Uterus (tissue), 4 donors: Measurements from ENCODE around the gene TASP1. TPM values are rescaled to one million over a fixed set of nuclear protein-coding genes. Genes with fewer than 3 reads are reported as not detected.
A peak's percentile ranks its signal among the peaks of the same experiment; 100 is the strongest.

Source experiments
- DNase-seq, 2 donors: peaks; one replicate each; pipeline ENCODE4 v3.0.0-alpha.2; 2019 to 2020
- H3K27ac ChIP-seq, 2 donors: fragments of 200-600 bp; sonication (generic); 1 replicate in 1 of 2; 2 replicates in 1 of 2; pipeline ENCODE4 v1.5.1; 2016 to 2018
- H3K27me3 ChIP-seq, 2 donors: fragments of 200-600 bp; sonication (generic); one replicate each; pipeline ENCODE4 v1.5.1; 2018 to 2019; ENCODE audit warnings: control low read depth in 1 of 2
- H3K36me3 ChIP-seq, 2 donors: fragments of 200-600 bp; sonication (generic); one replicate each; pipeline ENCODE4 v1.5.1; 2019; ENCODE audit warnings: control low read depth in 1 of 2
- H3K4me1 ChIP-seq, 2 donors: fragments of 200-600 bp; sonication (generic); one replicate each; pipeline ENCODE4 v1.5.1; 2018 to 2019; ENCODE audit warnings: control low read depth in 1 of 2
- H3K4me3 ChIP-seq, 2 donors: fragments of 200-600 bp; sonication (generic); 1 replicate in 1 of 2; 2 replicates in 1 of 2; pipeline ENCODE4 v1.5.1; 2018 to 2019; ENCODE audit warnings: mild to moderate bottlenecking in 1 of 2
- H3K9me3 ChIP-seq, 2 donors: fragments of 200-600 bp; sonication (generic); one replicate each; pipeline ENCODE4 v1.5.1; 2019; ENCODE audit warnings: control low read depth in 1 of 2
- POLR2A ChIP-seq, 2 donors: fragments of 450-650 bp; IDR thresholded peaks; one replicate each; pipeline ENCODE4 v1.6.1; 2016; ENCODE audit warnings: antibody characterized with exemption in 2 of 2, mild to moderate bottlenecking in 1 of 2, moderate library complexity in 1 of 2
- intact Hi-C: fragments of 100-400 bp; cut with DNase I; formaldehyde crosslinking; loops from one replicate; pipeline ENCODE4 v1.15.1; 2023; ENCODE audit warnings: low total_unique reads
- total RNA-seq, 4 donors: library from RNA; depleted of rRNA in 3 of 4; stranded (reverse); fragments of >200 nt in 3 of 4; gene quantifications; one replicate each; pipeline versions ENCODE4 v1.1.0 to v1.2.4, GENCODE V29; 2014 to 2023
- TF ChIP-seq, protein P1 (sequence below), 4 experiments: fragments of 200-600 bp in 2 of 4; fragments of 450-650 bp in 2 of 4; sonication (generic) in 2 of 4; IDR thresholded peaks; one replicate each; pipeline ENCODE4 v1.5.1; 2016 to 2019; ENCODE audit warnings: antibody characterized with exemption in 4 of 4, mild to moderate bottlenecking in 2 of 4, moderate library complexity in 1 of 4
- donor health status: DM: yes; HTN: yes; CAD: no.

Gene TASP1
- total RNA-seq, 4 donors from 2014 or later, result 1.3 to 34.4 (median 24.4) TPM

- H3K9me3 ChIP-seq, result no peaks in the 10 kb centered on the region
- no peak overlapping the region for H3K27ac ChIP-seq
- no peak for DNase-seq
- H3K4me3 ChIP-seq, result no peak overlapping the region
- no peak for TF ChIP-seq POLR2A (IDR thresholded peaks at IDR 0.05)
- TF ChIP-seq, protein P1, sequence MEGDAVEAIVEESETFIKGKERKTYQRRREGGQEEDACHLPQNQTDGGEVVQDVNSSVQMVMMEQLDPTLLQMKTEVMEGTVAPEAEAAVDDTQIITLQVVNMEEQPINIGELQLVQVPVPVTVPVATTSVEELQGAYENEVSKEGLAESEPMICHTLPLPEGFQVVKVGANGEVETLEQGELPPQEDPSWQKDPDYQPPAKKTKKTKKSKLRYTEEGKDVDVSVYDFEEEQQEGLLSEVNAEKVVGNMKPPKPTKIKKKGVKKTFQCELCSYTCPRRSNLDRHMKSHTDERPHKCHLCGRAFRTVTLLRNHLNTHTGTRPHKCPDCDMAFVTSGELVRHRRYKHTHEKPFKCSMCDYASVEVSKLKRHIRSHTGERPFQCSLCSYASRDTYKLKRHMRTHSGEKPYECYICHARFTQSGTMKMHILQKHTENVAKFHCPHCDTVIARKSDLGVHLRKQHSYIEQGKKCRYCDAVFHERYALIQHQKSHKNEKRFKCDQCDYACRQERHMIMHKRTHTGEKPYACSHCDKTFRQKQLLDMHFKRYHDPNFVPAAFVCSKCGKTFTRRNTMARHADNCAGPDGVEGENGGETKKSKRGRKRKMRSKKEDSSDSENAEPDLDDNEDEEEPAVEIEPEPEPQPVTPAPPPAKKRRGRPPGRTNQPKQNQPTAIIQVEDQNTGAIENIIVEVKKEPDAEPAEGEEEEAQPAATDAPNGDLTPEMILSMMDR (IDR thresholded peaks at IDR 0.05), result no peak
- no peaks in the 10 kb centered on the region for H3K4me1 ChIP-seq
- no peaks in the 10 kb centered on the region for H3K27me3 ChIP-seq
- no peaks in the 10 kb centered on the region for H3K36me3 ChIP-seq
- intact Hi-C loops, result no loop called here
Observed at GRCh38 chr20:13681248-13682125, 42.8 kb upstream of the TASP1 start.

GRCh38 chr20:13678944-13679343, 40.2 kb upstream of the TASP1 start:
- intact Hi-C loops, result no loop called here
- Histone ChIP-seq H3K27ac (no peak overlapping the region), H3K9me3 (no peaks in the 10 kb centered on the region), H3K4me3 (no peak overlapping the region), H3K27me3 (no peaks in the 10 kb centered on the region), H3K4me1 (no peaks in the 10 kb centered on the region), H3K36me3 (no peaks in the 10 kb centered on the region)
- TF ChIP-seq, protein P1 (IDR thresholded peaks at IDR 0.05), result no peak
- no peak for TF ChIP-seq POLR2A (IDR thresholded peaks at IDR 0.05)
- no peak for DNase-seq

DNA sequence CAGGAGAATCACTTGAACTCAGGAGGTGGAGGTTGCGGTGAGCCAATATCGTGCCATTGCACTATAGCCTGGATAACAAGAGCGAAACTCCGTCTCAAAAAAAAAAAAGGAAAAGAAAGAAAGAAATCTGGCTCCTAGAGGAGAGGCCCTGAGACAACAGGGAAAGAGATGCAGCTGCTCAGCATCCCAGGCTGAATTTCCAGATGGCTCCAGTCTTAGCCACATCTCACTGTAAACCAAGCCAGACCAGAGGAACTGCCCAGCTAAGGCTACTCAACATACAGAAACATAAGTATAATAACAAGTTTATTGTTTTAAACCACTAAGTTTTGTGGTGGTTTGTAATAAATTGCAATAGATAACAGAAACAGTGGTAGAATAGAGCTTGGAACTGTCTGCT, 38.5 kb upstream of the TASP1 start:
- H3K36me3 ChIP-seq, result no peaks in the 10 kb centered on the region
- no peaks in the 10 kb centered on the region for H3K4me1 ChIP-seq
- intact Hi-C loops, result no loop called here
- H3K27me3 ChIP-seq, result no peaks in the 10 kb centered on the region
- TF ChIP-seq, protein P1 (IDR thresholded peaks at IDR 0.05), result no peak
- no peak for TF ChIP-seq POLR2A (IDR thresholded peaks at IDR 0.05)
- H3K27ac ChIP-seq, result no peak overlapping the region
- H3K9me3 ChIP-seq, result no peaks in the 10 kb centered on the region
- no peak for DNase-seq
- H3K4me3 ChIP-seq, result no peak overlapping the region

GRCh38 chr20:13676682-13677081, 38.0 kb upstream of the TASP1 start:
- no peak overlapping the region for H3K27ac ChIP-seq
- intact Hi-C loops, result no loop called here
- DNase-seq, result no peak

GRCh38 chr20:13672690-13673089, 34.0 kb upstream of the TASP1 start:
- peaks cover 0 to 13% of the 10 kb centered on the region in 2 donors for H3K4me1 ChIP-seq
- intact Hi-C loops, result no loop called here
- no peaks in the 10 kb centered on the region for H3K36me3 ChIP-seq
- TF ChIP-seq, protein P1 (IDR thresholded peaks at IDR 0.05), result no peak
- TF ChIP-seq POLR2A (IDR thresholded peaks at IDR 0.05), result no peak
- H3K9me3 ChIP-seq, result no peaks in the 10 kb centered on the region
- no peaks in the 10 kb centered on the region for H3K27me3 ChIP-seq
- no peak for DNase-seq
- H3K27ac ChIP-seq, result peak overlapping the region; percentile 27 to 53
- no peak overlapping the region for H3K4me3 ChIP-seq

More at GRCh38 chr20:13676682-13677081, 38.0 kb upstream of the TASP1 start:
- Histone ChIP-seq H3K9me3 (no peaks in the 10 kb centered on the region), H3K4me3 (no peak overlapping the region), H3K36me3 (no peaks in the 10 kb centered on the region), H3K4me1 (peaks cover 0 to 2% of the 10 kb centered on the region in 2 donors), H3K27me3 (no peaks in the 10 kb centered on the region)
- TF ChIP-seq POLR2A (IDR thresholded peaks at IDR 0.05), result no peak
- TF ChIP-seq, protein P1 (IDR thresholded peaks at IDR 0.05), result no peak
